SK-N-SH (cell line): Measurements from ENCODE around the gene UVRAG.

Source experiments
- CTCF ChIP-seq: fragments of 200-600 bp; sonication (generic); IDR thresholded peaks from 2 replicates; pipeline ENCODE4 v1.6.1; 2017; ENCODE audit warnings: antibody characterized with exemption, mild to moderate bottlenecking, moderate library complexity
- FOSL2 ChIP-seq: IDR thresholded peaks from 2 replicates; pipeline ENCODE4 v1.4.0; 2012; ENCODE audit warnings: low read depth, mild to moderate bottlenecking, moderate library complexity, borderline replicate concordance
- POLR2AphosphoS5 ChIP-seq: IDR thresholded peaks from 2 replicates; pipeline ENCODE4 v1.6.1; 2012; ENCODE audit warnings: low read depth, low read length
- SIN3A ChIP-seq: IDR thresholded peaks from 2 replicates; pipeline ENCODE4 v1.6.1; 2012; ENCODE audit warnings: low read depth, mild to moderate bottlenecking, low read length, moderate library complexity, borderline replicate concordance
- SMC3 ChIP-seq: IDR thresholded peaks from 2 replicates; pipeline ENCODE4 v1.6.1; 2012; ENCODE audit warnings: low read depth, low read length, improper control_type of control experiment
- TAF1 ChIP-seq: IDR thresholded peaks from 2 replicates; pipeline ENCODE4 v1.6.1; 2012; ENCODE audit warnings: low read depth, mild to moderate bottlenecking, low read length, moderate library complexity, borderline replicate concordance
- USF2 ChIP-seq: fragments of 150-350 bp; IDR thresholded peaks from 2 replicates; pipeline ENCODE4 v1.6.1; 2017; ENCODE audit warnings: antibody characterized with exemption, low read length, low read depth, borderline replicate concordance
- TF ChIP-seq, protein P1 (sequence below): IDR thresholded peaks from 2 replicates; pipeline ENCODE4 v1.6.1; 2012; ENCODE audit warnings: mild to moderate bottlenecking, low read depth, low read length, moderate library complexity

GRCh38 chr11:76103460-76103859 is 288.4 kb downstream of the UVRAG start:
- TF ChIP-seq CTCF (no peak), SIN3A (no peak), USF2 (no peak), TAF1 (no peak), FOSL2 (no peak), POLR2AphosphoS5 (no peak), SMC3 (no peak)
- TF ChIP-seq, protein P1, sequence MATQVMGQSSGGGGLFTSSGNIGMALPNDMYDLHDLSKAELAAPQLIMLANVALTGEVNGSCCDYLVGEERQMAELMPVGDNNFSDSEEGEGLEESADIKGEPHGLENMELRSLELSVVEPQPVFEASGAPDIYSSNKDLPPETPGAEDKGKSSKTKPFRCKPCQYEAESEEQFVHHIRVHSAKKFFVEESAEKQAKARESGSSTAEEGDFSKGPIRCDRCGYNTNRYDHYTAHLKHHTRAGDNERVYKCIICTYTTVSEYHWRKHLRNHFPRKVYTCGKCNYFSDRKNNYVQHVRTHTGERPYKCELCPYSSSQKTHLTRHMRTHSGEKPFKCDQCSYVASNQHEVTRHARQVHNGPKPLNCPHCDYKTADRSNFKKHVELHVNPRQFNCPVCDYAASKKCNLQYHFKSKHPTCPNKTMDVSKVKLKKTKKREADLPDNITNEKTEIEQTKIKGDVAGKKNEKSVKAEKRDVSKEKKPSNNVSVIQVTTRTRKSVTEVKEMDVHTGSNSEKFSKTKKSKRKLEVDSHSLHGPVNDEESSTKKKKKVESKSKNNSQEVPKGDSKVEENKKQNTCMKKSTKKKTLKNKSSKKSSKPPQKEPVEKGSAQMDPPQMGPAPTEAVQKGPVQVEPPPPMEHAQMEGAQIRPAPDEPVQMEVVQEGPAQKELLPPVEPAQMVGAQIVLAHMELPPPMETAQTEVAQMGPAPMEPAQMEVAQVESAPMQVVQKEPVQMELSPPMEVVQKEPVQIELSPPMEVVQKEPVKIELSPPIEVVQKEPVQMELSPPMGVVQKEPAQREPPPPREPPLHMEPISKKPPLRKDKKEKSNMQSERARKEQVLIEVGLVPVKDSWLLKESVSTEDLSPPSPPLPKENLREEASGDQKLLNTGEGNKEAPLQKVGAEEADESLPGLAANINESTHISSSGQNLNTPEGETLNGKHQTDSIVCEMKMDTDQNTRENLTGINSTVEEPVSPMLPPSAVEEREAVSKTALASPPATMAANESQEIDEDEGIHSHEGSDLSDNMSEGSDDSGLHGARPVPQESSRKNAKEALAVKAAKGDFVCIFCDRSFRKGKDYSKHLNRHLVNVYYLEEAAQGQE: no peak
